H1 (cell line): Measurements from ENCODE around the gene TLNRD1. TPM values are rescaled to one million over a fixed set of nuclear protein-coding genes. Genes with fewer than 3 reads are reported as not detected.

ENCODE experiments used
- CTCF ChIA-PET: fragments of 300-600 bp; sonication (Branson Sonifier 250); formaldehyde crosslinking; loops from one replicate; lab custom pipeline; 2021; ENCODE audit not compliant: partially characterized antibody; lab: Charles Lee
- POLR2A ChIA-PET: fragments of 300-600 bp; sonication (Branson Sonifier 250); formaldehyde crosslinking; loops from one replicate; lab custom pipeline; 2021; ENCODE audit warnings: inconsistent platforms; ENCODE audit not compliant: partially characterized antibody; lab: Charles Lee
- DNase-seq, 2 experiments: peaks; one replicate each; pipeline versions ENCODE4 v3.0.0 to v3.0.0-alpha.2; 2010 to 2022; ENCODE audit warnings: low spot score in 2 of 2, low read depth in 1 of 2, mixed read lengths in 1 of 2
- FAIRE-seq: peaks from 2 replicates; lab custom pipeline; 2011; peaks lifted over from hg19 to GRCh38; lab: Jason Lieb, UNC
- H2AFZ ChIP-seq: 2 replicates; pipeline ENCODE4 v1.8.1; 2012; ENCODE audit warnings: low read length, inconsistent platforms
- H2AK5ac ChIP-seq: 2 replicates; pipeline ENCODE4 v1.6.1; 2013; ENCODE audit warnings: low read depth, low read length
- H2BK120ac ChIP-seq: replicated peaks from 2 replicates; pipeline ENCODE3; 2013; ENCODE audit warnings: low read depth, low read length, inconsistent platforms
- H2BK12ac ChIP-seq: 2 replicates; pipeline ENCODE4 v1.6.1; 2013; ENCODE audit warnings: low read depth, low read length
- H2BK15ac ChIP-seq: 2 replicates; pipeline ENCODE4 v1.6.1; 2013; ENCODE audit warnings: low read length
- H2BK20ac ChIP-seq: 2 replicates; pipeline ENCODE4 v1.6.1; 2013; ENCODE audit warnings: low read length
- H2BK5ac ChIP-seq: 2 replicates; pipeline ENCODE4 v1.6.1; 2013; ENCODE audit warnings: low read depth, low read length
- H3K14ac ChIP-seq: 2 replicates; pipeline ENCODE4 v1.6.1; 2013; ENCODE audit warnings: inconsistent platforms; ENCODE audit not compliant: insufficient read length
- H3K18ac ChIP-seq: 2 replicates; pipeline ENCODE4 v1.6.1; 2013; ENCODE audit warnings: low read length; ENCODE audit errors: extremely low read depth
- H3K23ac ChIP-seq: 2 replicates; pipeline ENCODE4 v1.6.1; 2013; ENCODE audit warnings: inconsistent platforms; ENCODE audit not compliant: insufficient read length
- H3K23me2 ChIP-seq: 2 replicates; pipeline ENCODE4 v1.6.1; 2013; ENCODE audit warnings: low read depth, low read length
- H3K27ac ChIP-seq: 2 replicates; pipeline ENCODE4 v1.6.1; 2011; ENCODE audit warnings: low read depth, low read length, inconsistent platforms
- H3K27me3 ChIP-seq, 4 experiments: replicated peaks in 1 of 4; 1 replicate in 1 of 4; 2 replicates in 3 of 4; pipeline versions ENCODE4 v1.6.1 to v1.8.1; 2011 to 2013; ENCODE audit warnings: low read length in 3 of 4, mild to moderate bottlenecking in 3 of 4, inconsistent platforms in 2 of 4, mixed read lengths in 2 of 4, moderate library complexity in 1 of 4; ENCODE audit not compliant: control insufficient read depth in 3 of 4, insufficient read depth in 3 of 4; ENCODE audit errors: extremely low read depth in 1 of 4
- H3K36me3 ChIP-seq, 4 experiments: 2 replicates each; pipeline versions ENCODE4 v1.6.1 to v1.8.1; 2011 to 2013; ENCODE audit warnings: mild to moderate bottlenecking in 4 of 4, low read length in 3 of 4, moderate library complexity in 2 of 4, control low read depth in 1 of 4, inconsistent platforms in 1 of 4; ENCODE audit not compliant: insufficient read depth in 4 of 4, control insufficient read depth in 2 of 4
- H3K4ac ChIP-seq: replicated peaks from 2 replicates; pipeline ENCODE3; 2013; ENCODE audit warnings: low read length, low read depth, mixed read lengths, inconsistent platforms; ENCODE audit not compliant: insufficient read length
- H3K4me1 ChIP-seq, 4 experiments: replicated peaks in 1 of 4; 1 replicate in 1 of 4; 2 replicates in 3 of 4; pipeline versions ENCODE4 v1.6.1 to v1.8.1; 2011 to 2013; ENCODE audit warnings: low read length in 3 of 4, inconsistent platforms in 2 of 4, mixed read lengths in 1 of 4; ENCODE audit not compliant: insufficient read depth in 4 of 4, control insufficient read depth in 3 of 4
- H3K4me2 ChIP-seq, 2 experiments: 2 replicates each; pipeline versions ENCODE4 v1.6.1 to v1.8.1; 2011 to 2013; ENCODE audit warnings: low read depth in 2 of 2, low read length in 2 of 2, control low read depth in 1 of 2, inconsistent platforms in 1 of 2, mild to moderate bottlenecking in 1 of 2; ENCODE audit not compliant: insufficient read depth in 1 of 2
- H3K4me3 ChIP-seq, 4 experiments: fragments of 200-600, 300-600 bp in 1 of 4; sonication (generic), shearing (Covaris generic), sonication (Bioruptor Twin) in 1 of 4; 2 replicates each; pipeline versions ENCODE4 v1.5.1 to v1.8.1; 2011 to 2016; ENCODE audit warnings: low read length in 4 of 4, low read depth in 3 of 4, control low read depth in 2 of 4, inconsistent platforms in 2 of 4, mild to moderate bottlenecking in 2 of 4, mixed read lengths in 1 of 4, moderate library complexity in 1 of 4; ENCODE audit not compliant: insufficient read depth in 2 of 4; ENCODE audit errors: extremely low read depth in 1 of 4
- H3K56ac ChIP-seq: replicated peaks from 2 replicates; pipeline ENCODE3; 2013; ENCODE audit warnings: low read depth, mild to moderate bottlenecking, mixed read lengths, low read length, inconsistent platforms; ENCODE audit not compliant: insufficient read length
- H3K79me1 ChIP-seq: 2 replicates; pipeline ENCODE4 v1.6.1; 2013; ENCODE audit warnings: low read depth, low read length, control low read depth
- H3K79me2 ChIP-seq, 2 experiments: 2 replicates each; pipeline versions ENCODE4 v1.6.1 to v1.8.1; 2012 to 2013; ENCODE audit warnings: low read length in 2 of 2, mild to moderate bottlenecking in 2 of 2, inconsistent platforms in 1 of 2; ENCODE audit not compliant: insufficient read depth in 2 of 2, control insufficient read depth in 1 of 2
- H3K9ac ChIP-seq, 4 experiments: replicated peaks in 1 of 4; 1 replicate in 1 of 4; 2 replicates in 3 of 4; pipeline versions ENCODE4 v1.6.1 to v1.8.1; 2011 to 2013; ENCODE audit warnings: low read depth in 3 of 4, low read length in 3 of 4, control low read depth in 2 of 4, mild to moderate bottlenecking in 2 of 4, moderate library complexity in 2 of 4, inconsistent platforms in 1 of 4; ENCODE audit errors: extremely low read depth in 1 of 4
- H3K9me3 ChIP-seq, 2 experiments: 2 replicates each; pipeline versions ENCODE4 v1.6.1 to v1.8.1; 2012 to 2013; ENCODE audit warnings: mild to moderate bottlenecking in 2 of 2, moderate library complexity in 2 of 2, control low read depth in 1 of 2, inconsistent platforms in 1 of 2, low read depth in 1 of 2, low read length in 1 of 2, mixed read lengths in 1 of 2; ENCODE audit not compliant: insufficient read depth in 2 of 2
- H4K20me1 ChIP-seq, 2 experiments: replicated peaks in 1 of 2; 2 replicates each; pipeline versions ENCODE3 to v1.8.1; 2011 to 2013; ENCODE audit warnings: inconsistent platforms in 2 of 2, low read length in 2 of 2, mild to moderate bottlenecking in 1 of 2; ENCODE audit not compliant: insufficient read depth in 2 of 2, control insufficient read depth in 1 of 2
- H4K5ac ChIP-seq: 2 replicates; pipeline ENCODE4 v1.6.1; 2013; ENCODE audit warnings: low read length, low read depth, mixed read lengths, inconsistent platforms; ENCODE audit not compliant: insufficient read length
- H4K8ac ChIP-seq: 2 replicates; pipeline ENCODE4 v1.8.0; 2013; ENCODE audit warnings: mild to moderate bottlenecking, moderate library complexity, low read length, inconsistent platforms; ENCODE audit not compliant: insufficient read depth; ENCODE audit errors: extremely low read depth
- H4K91ac ChIP-seq: replicated peaks from 2 replicates; pipeline ENCODE3; 2013; ENCODE audit warnings: low read length, mixed read lengths, inconsistent platforms; ENCODE audit not compliant: insufficient read length
- GABPA ChIP-seq: IDR thresholded peaks from 2 replicates; pipeline ENCODE4 v1.6.1; 2011; ENCODE audit warnings: mild to moderate bottlenecking, low read length, moderate library complexity, borderline replicate concordance; ENCODE audit not compliant: insufficient read depth
- whole genome bisulfite sequencing, 2 experiments: shearing (Covaris generic) in 1 of 2; methylation state at CpG; one replicate each; pipeline versions ENCODE4 v1.1.6 to v1.1.7; 2013 to 2015; ENCODE audit warnings: low lambda C conversion rate in 2 of 2, mixed read lengths in 2 of 2, inconsistent platforms in 1 of 2, low coverage in 1 of 2, missing lambda C conversion rate in 1 of 2; ENCODE audit not compliant: insufficient replicate concordance in 2 of 2, insufficient coverage in 1 of 2, insufficient read length in 1 of 2; ENCODE audit errors: extremely low coverage in 1 of 2, missing lambda C conversion rate in 1 of 2; 5-methylcytosine and 5-hydroxymethylcytosine counted together
- polyA plus RNA-seq, 7 experiments: library from polyadenylated mRNA; depleted of rRNA in 3 of 7; stranded (reverse) in 5 of 7; unstranded in 2 of 7; fragments of >200 nt in 5 of 7; fragments of 200-250 nt in 2 of 7; gene quantifications; 1 replicate in 5 of 7; 2 replicates in 1 of 7; 4 replicates in 1 of 7; pipeline versions ENCODE4 v1.2.1 to v1.2.3, GENCODE V29; 2011 to 2013; ENCODE audit warnings: missing spikeins in 2 of 7, mixed read lengths in 2 of 7
- total RNA-seq: library from RNA; stranded (reverse); fragmentation: NEBNext Ultra II Directional; extraction: Animal tissue kit (Norgen Biotek cat#: 25700); gene quantifications from 2 replicates; pipeline ENCODE4 v1.2.1, GENCODE V29; 2021

Gene TLNRD1
- total and polyA plus RNA-seq, 2 of the 8 experiments (the other 6 are each of a cell fraction or from before 2014, with no cell fraction given): 12.2 to 20.5 TPM

GRCh38 chr15:81033508-81033907 is 32.8 kb downstream of the TLNRD1 start:
- FAIRE-seq: no peak
- Histone ChIP-seq H3K4ac (no peak overlapping the region), H2BK5ac (no peak overlapping the region), H4K91ac (no peak overlapping the region), H3K36me3 (no peaks in the 10 kb centered on the region), H4K20me1 (no peaks in the 10 kb centered on the region), H2AK5ac (no peak overlapping the region), H3K18ac (no peak overlapping the region), H3K56ac (no peak overlapping the region), H3K23ac (no peak overlapping the region), H3K14ac (no peak overlapping the region), H3K27me3 (no peaks in the 10 kb centered on the region), H2AFZ (no peak overlapping the region), H2BK12ac (no peak overlapping the region), H2BK20ac (no peak overlapping the region), H4K5ac (no peak overlapping the region), H2BK120ac (no peak overlapping the region), H3K9ac (no peak overlapping the region), H4K8ac (no peak overlapping the region), H3K79me2 (no peaks in the 10 kb centered on the region), H3K27ac (no peak overlapping the region), H3K4me1 (0 out of 7 replicates have a peak, but pooled peaks cover 0 to 3% (median 0%) of the 10 kb centered on the region in 4 experiments), H3K4me2 (no peak overlapping the region), H3K4me3 (no peak overlapping the region), H2BK15ac (no peak overlapping the region), H3K9me3 (peaks cover 6 to 7% of the 10 kb centered on the region in 2 experiments), H3K79me1 (no peaks in the 10 kb centered on the region), H3K23me2 (no peaks in the 10 kb centered on the region)
- 83% methylated on average over 1 of the region's 2 CpGs; no CpG with 5 or more reads in 1 of the 2 experiments for WGBS, 2 experiments
- DNase-seq: no peak
- no peak for TF ChIP-seq GABPA
- POLR2A ChIA-PET: no interaction called here
- CTCF ChIA-PET: interaction anchor here (1.0 to 4.4 kb wide), 2 partner anchors 14 to 32 kb away, joined by 3 to 13 read pairs; no protein-coding TSS in a partner anchor
